Stimulated activated CD4-positive, alpha-beta T cell treated with anti-CD3 and anti-CD28 coated beads, Interleukin-1b, Interleukin-23, amount 100 ng/mL, for 24 hours (primary cell): ENCODE measurements around the gene SNX8.
"Not testable (repeated sequence)": the region's sequence is repeated elsewhere in the genome, so short reads cannot be mapped to it uniquely, and the experiment has no call there.

Experiments
- DNase-seq, 4 experiments: peaks; one replicate each; pipeline ENCODE4 v3.0.0-alpha.2; 2020; ENCODE audit warnings: low read depth in 4 of 4, low spot score in 1 of 4

SNX8 gene

GRCh38 chr7:2326951-2327350, 12.7 kb upstream of the SNX8 start:
- no peak for DNase-seq

GRCh38 chr7:2325162-2325561, 10.9 kb upstream of the SNX8 start:
- DNase-seq, result no peak

- DNase-seq, result no peak
These were observed 6.8 kb upstream of the SNX8 start for GRCh38 chr7:2321020-2321419.

- DNase-seq, result no peak
These were observed 3.5 kb upstream of the SNX8 start for GRCh38 chr7:2317556-2318293.

GRCh38 chr7:2316578-2316977, 2.3 kb upstream of the SNX8 start:
- no peak for DNase-seq

- no peak for DNase-seq
These were observed 1.5 kb upstream of the SNX8 start for GRCh38 chr7:2315787-2316186.

DNA sequence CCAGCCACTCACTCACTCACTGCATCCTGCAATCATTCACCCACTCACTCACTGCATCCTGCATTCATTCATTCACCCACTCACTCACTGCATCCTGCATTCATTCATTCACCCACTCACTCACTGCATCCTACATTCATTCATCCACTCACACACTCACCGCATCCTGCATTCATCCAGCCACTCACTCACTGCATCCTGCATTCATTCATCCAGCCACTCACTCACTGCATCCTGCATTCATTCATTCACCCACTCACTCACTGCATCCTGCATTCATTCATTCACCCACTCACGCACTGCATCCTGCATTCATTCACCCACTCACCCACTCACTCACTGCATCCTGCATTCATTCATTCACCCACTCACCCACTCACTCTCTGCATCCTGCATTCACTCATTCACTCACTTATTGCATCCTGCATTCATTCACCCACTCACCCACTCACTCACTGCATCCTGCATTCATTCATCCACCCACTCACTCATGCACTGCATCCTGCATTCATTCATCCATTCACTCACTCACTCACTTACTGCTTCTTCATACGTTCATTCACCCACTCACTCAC, 802 bp upstream of the SNX8 start:
- not testable (repeated sequence) for DNase-seq

DNA sequence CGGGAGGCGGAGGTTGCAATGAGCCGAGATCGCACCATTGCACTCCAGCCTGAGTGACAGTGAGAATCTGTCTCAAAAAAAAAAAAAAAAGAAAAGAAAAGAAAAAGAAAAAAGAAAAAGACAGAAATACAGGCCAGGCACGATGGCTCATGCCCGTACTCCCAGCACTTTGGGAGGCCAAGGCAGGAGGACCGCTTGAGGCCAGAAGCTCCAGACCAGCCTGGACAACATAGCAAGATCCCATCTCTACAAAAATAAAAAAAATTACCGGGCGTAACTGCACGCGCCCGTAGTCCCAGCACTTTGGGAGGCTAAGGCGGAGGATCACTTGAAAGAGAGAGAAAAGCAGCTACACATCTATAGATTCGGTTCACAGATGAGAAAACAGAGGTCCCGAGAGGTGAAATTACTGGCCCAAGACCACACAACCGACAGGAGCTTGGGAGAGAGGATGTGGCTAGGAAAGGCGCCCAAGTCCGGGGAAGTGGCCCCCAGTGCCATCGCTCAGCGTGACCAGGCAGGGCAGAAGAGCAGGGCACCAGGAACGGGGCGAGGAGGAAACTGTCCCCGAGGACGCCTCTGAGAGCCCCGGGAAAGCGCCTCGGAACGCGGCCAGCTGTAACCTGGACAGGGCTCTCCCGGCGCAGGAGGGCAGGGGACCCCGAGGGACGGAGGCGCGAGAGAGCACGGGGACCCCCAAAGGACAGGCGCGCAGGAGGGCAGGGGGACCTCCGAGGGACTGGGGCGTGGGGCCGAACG, 612 bp downstream of the SNX8 start:
- DNase-seq, result no peak

GRCh38 chr7:2312267-2312929, 1.8 kb downstream of the SNX8 start:
- DNase-seq, result no peak

- no peak for DNase-seq
These were observed 4.3 kb downstream of the SNX8 start for GRCh38 chr7:2309889-2310331.

- DNase-seq, result no peak
These were observed 6.5 kb downstream of the SNX8 start for GRCh38 chr7:2307690-2308107.

DNA sequence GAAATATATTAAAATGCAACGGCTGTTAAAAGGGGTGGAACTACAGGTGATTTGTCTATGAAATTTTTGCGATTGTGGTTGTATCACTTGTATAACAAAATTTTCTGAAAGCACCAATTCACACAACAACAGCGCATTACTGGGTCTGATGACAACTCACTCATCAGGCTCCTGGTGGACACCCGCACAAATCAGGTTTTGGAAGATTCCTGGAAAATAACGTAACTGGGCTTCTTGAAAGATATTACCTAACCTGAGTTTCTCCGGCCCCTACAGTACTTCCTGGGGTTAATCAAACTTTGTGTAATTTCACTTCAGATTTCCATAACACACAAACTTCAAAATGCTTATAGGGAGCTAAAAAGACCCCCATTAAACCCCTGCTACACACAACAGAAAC, 7.6 kb downstream of the SNX8 start:
- DNase-seq, result no peak

- DNase-seq, result not testable (repeated sequence)
These were observed 9.0 kb downstream of the SNX8 start for GRCh38 chr7:2305258-2305657.

GRCh38 chr7:2303520-2303919, 10.7 kb downstream of the SNX8 start:
- not testable (repeated sequence) for DNase-seq

GRCh38 chr7:2302743-2303397, 11.4 kb downstream of the SNX8 start:
- DNase-seq, result not testable (repeated sequence)

DNA sequence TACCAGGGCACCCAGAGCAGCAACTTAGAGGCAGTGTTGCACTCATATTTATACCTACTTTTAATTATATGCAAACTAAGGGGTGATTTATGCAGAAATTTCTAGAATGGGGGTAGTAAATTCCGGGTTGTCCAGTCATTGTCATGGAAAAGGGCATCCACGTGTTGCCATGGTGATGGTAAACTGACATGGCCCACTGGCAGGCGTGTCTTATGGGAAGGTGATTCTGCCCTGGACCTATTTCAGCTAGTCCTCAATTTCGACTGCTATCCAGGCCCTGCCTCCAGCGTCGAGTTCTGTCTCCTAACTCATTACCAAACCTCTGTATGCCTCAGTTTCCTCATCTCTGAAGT, 12.8 kb downstream of the SNX8 start:
- no peak for DNase-seq

DNA sequence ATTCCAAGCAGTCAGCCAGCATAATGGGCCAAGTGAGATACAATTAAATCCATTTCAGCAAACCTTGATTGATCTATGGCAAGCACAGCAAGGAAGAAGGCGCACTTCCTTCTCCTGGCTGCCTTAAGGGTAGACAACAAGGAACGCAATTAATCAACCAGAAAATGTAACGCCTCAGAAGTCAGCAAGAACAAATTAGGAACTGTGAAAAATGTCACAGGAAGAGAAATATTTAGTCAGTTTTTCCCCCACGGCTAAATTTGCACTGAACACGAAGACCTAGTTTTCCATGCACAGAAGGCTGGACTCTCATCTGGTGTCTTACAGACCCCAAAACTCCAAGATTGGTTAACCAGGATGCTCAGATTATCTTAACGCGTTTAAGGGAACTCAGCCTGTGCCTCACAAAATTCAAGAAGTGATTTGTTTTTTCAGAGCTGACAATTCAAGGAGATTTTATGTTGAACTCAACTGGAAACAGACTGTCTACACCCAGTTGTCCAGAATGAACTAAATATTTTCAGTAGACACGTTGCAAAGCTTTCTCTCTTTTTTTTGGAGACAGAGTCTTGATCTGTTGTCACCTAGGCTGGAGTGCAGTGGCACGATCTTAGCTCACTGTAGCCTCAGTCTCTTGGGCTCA, 14.2 kb downstream of the SNX8 start:
- DNase-seq, result no peak

GRCh38 chr7:2299131-2299829, 15.0 kb downstream of the SNX8 start:
- DNase-seq, result peak in 1 of 4 experiments; percentile 20

GRCh38 chr7:2296832-2297231, 17.4 kb downstream of the SNX8 start:
- DNase-seq, result no peak
